ENCODE measurements around the gene CIC. TPM values are rescaled to one million over a fixed set of nuclear protein-coding genes. Genes with fewer than 3 reads are reported as not detected.
A peak's percentile ranks its signal among the peaks of the same experiment; 100 is the strongest.

CIC gene
- polyA plus RNA-seq, 1 donor (not counting 4 experiments of a cell fraction or from before 2014, with no cell fraction given) = 3.1 TPM

DNA sequence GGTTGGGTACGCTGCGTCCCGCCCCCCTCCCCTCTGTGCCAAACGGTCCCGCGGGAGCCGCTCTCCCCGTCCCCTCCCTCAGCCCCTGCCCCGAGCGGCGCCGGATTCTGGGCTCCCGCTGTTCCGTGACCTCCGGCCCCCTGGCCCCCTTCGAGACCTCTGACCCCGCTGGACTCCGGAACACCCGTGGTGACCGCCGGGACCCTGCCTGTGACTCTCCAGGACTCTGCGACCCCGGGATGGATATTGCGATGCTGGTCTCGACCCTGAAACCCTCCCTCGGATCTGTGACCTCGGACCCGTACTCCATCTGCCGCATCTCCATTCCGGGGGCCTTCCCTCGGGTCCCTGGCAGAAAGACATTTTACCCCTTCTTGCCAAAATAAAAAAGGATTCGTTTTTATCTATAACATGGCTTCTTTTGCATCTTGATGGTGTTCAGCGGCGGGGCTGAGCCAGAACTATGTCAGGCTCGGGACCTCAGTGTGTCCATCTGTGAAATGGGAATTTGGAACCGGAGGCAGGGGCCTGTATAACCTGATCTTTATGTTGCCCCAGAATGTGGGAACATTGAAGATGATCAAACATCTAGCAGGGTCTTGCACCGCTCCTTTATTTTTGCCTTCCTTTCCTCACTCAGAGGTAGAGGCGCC is 55.7 kb downstream of the CIC start:
- Histone ChIP-seq H2AFZ (ENCODE audit: control insufficient read depth, low read length) (peak overlapping the region; percentile 59), H3K9ac (ENCODE audit: control insufficient read depth, extremely low read depth, insufficient read depth, low read length) (no peak overlapping the region), H3K27me3 (ENCODE audit: control insufficient read depth, extremely low read depth, insufficient read depth, low read length) (peaks cover 22% of the 10 kb centered on the region), H4K20me1 (ENCODE audit: control insufficient read depth, extremely low read depth, insufficient read depth, low read length) (no peaks in the 10 kb centered on the region), H3K4me2 (ENCODE audit: control insufficient read depth, extremely low read depth, insufficient read depth, low read depth, low read length) (peak overlapping the region; percentile 65), H3K4me3 (ENCODE audit: control insufficient read depth in 2 of 3, extremely low read depth in 1 of 3, insufficient read depth in 2 of 3, low read depth in 1 of 3, low read length in 3 of 3) (peak overlapping the region; percentile 3 to 44 (median 4)), H3K27ac (ENCODE audit: control insufficient read depth, insufficient read depth, low read length) (no peak overlapping the region), H3K79me2 (ENCODE audit: control insufficient read depth, insufficient read depth, low read length) (peaks cover 17% of the 10 kb centered on the region), H3K9me1 (ENCODE audit: control insufficient read depth, extremely low read depth, insufficient read depth, low read length) (no peaks in the 10 kb centered on the region), H3K4me1 (ENCODE audit: control insufficient read depth, extremely low read depth, insufficient read depth, low read length) (peaks cover 14% of the 10 kb centered on the region), H3K36me3 (ENCODE audit: control insufficient read depth in 2 of 2, extremely low read depth in 1 of 2, insufficient read depth in 2 of 2, low read length in 2 of 2) (no peaks in the 10 kb centered on the region), H3K9me3 (ENCODE audit: control insufficient read depth, low read depth, low read length) (no peaks in the 10 kb centered on the region)
- FAIRE-seq (no peak), DNase-seq (ENCODE audit: low read depth, low spot score) (no peak)
- TF ChIP-seq, protein P1, sequence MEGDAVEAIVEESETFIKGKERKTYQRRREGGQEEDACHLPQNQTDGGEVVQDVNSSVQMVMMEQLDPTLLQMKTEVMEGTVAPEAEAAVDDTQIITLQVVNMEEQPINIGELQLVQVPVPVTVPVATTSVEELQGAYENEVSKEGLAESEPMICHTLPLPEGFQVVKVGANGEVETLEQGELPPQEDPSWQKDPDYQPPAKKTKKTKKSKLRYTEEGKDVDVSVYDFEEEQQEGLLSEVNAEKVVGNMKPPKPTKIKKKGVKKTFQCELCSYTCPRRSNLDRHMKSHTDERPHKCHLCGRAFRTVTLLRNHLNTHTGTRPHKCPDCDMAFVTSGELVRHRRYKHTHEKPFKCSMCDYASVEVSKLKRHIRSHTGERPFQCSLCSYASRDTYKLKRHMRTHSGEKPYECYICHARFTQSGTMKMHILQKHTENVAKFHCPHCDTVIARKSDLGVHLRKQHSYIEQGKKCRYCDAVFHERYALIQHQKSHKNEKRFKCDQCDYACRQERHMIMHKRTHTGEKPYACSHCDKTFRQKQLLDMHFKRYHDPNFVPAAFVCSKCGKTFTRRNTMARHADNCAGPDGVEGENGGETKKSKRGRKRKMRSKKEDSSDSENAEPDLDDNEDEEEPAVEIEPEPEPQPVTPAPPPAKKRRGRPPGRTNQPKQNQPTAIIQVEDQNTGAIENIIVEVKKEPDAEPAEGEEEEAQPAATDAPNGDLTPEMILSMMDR (optimal IDR thresholded peaks at IDR 0.05 in 1 of 3, IDR thresholded peaks at IDR 0.05 in 1 of 3, conservative IDR thresholded peaks at IDR 0.05 in 1 of 3; ENCODE audit: extremely low read depth in 1 of 3, insufficient read depth in 2 of 3, low read length in 3 of 3) = no peak
- TF ChIP-seq EZH2 (IDR thresholded peaks at IDR 0.05; ENCODE audit: low read length) = no peak
- dilution Hi-C loops (cut with MboI; ENCODE audit: extremely low pct_ligation_motif_present, low sequenced_read_pairs) = no loop called here

DNA sequence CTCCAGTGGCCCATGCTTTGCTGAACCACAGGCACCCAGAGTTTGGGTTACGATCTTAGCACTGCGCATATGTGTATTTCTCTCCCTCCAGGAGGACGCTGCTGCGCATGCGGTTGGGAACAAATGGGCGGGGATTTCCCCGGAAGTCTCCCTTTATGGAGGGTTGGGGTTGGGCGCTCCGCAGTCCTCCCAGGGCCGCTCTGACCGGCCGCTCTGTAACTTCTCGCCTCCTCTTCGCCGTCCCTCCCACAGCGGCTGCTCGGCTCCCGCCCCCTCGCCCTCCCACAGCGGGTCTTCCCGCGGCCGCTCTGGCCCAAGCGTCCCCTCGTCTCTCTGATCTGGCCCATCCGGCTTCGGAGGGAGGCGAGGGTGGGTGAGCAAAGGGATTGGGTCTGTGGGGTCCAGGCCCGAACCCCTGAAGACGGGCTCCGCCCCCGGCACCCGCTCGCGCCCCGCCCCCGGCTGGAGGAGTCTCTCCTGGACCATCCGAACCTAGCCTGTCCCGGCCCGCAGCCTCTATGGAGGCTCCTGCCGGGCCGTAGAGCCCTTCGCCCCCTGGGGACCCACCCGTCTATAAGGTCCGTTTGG is 56.4 kb downstream of the CIC start, which contains the start of gene MEGF8:
TSS of gene MEGF8 (plus strand) at position 328 of the 588 bp plus-strand sequence. CDS start 609 bp downstream, outside the sequence.
- no peaks in the 10 kb centered on the region for H3K9me1 ChIP-seq (ENCODE audit: control insufficient read depth, extremely low read depth, insufficient read depth, low read length)
- dilution Hi-C loops (cut with MboI; ENCODE audit: extremely low pct_ligation_motif_present, low sequenced_read_pairs) = no loop called here
- no peaks in the 10 kb centered on the region for H4K20me1 ChIP-seq (ENCODE audit: control insufficient read depth, extremely low read depth, insufficient read depth, low read length)
- H3K27me3 ChIP-seq (ENCODE audit: control insufficient read depth, extremely low read depth, insufficient read depth, low read length) = peaks cover 22% of the 10 kb centered on the region
- peak within 1 kb of the TSS; percentile 80 to 97 (median 89) for H3K4me3 ChIP-seq (ENCODE audit: control insufficient read depth in 2 of 3, extremely low read depth in 1 of 3, insufficient read depth in 2 of 3, low read depth in 1 of 3, low read length in 3 of 3)
- FAIRE-seq (peak; percentile 94), DNase-seq (ENCODE audit: low read depth, low spot score) (peak; percentile 95)
- peak within 1 kb of the TSS; percentile 90 for H3K4me2 ChIP-seq (ENCODE audit: control insufficient read depth, extremely low read depth, insufficient read depth, low read depth, low read length)
- peaks cover 14% of the 10 kb centered on the region for H3K4me1 ChIP-seq (ENCODE audit: control insufficient read depth, extremely low read depth, insufficient read depth, low read length)
- H3K27ac ChIP-seq (ENCODE audit: control insufficient read depth, insufficient read depth, low read length) = peak within 1 kb of the TSS; percentile 56
- no peaks in the 10 kb centered on the region for H3K9me3 ChIP-seq (ENCODE audit: control insufficient read depth, low read depth, low read length)
- no peak for TF ChIP-seq EZH2 (IDR thresholded peaks at IDR 0.05; ENCODE audit: low read length)
- TF ChIP-seq, protein P1 (optimal IDR thresholded peaks at IDR 0.05 in 1 of 3, IDR thresholded peaks at IDR 0.05 in 1 of 3, conservative IDR thresholded peaks at IDR 0.05 in 1 of 3; ENCODE audit: extremely low read depth in 1 of 3, insufficient read depth in 2 of 3, low read length in 3 of 3) = peak; percentile 89 to 96 (median 90)
- peaks cover 17% of the 10 kb centered on the region for H3K79me2 ChIP-seq (ENCODE audit: control insufficient read depth, insufficient read depth, low read length)
- no peaks in the 10 kb centered on the region for H3K36me3 ChIP-seq (ENCODE audit: control insufficient read depth in 2 of 2, extremely low read depth in 1 of 2, insufficient read depth in 2 of 2, low read length in 2 of 2)
- peak within 1 kb of the TSS; percentile 79 for H3K9ac ChIP-seq (ENCODE audit: control insufficient read depth, extremely low read depth, insufficient read depth, low read length)
- H2AFZ ChIP-seq (ENCODE audit: control insufficient read depth, low read length) = peak within 1 kb of the TSS; percentile 93
